Activated CD8-positive, alpha-beta memory T cell treated with anti-CD3 and anti-CD28 coated beads, Interleukin-2, amount 50 U/mL, for 1 hour (primary cell): Measurements from ENCODE around the gene TFEB.

ENCODE experiments used
- DNase-seq: peaks from one replicate; pipeline ENCODE4 v3.0.0-alpha.2; 2020; ENCODE audit errors: extremely low read depth

The TFEB gene

GRCh38 chr6:41739041-41739440 lies 3.6 kb upstream of the TFEB start:
- DNase-seq, result no peak

GRCh38 chr6:41737591-41738130 lies 2.3 kb upstream of the TFEB start:
- no peak for DNase-seq

- no peak for DNase-seq
These were observed 1.6 kb upstream of the TFEB start for GRCh38 chr6:41736800-41737555.

- no peak for DNase-seq
These were observed 852 bp upstream of the TFEB start for GRCh38 chr6:41736186-41736733.

GRCh38 chr6:41734666-41735426 lies 562 bp downstream of the TFEB start:
- DNase-seq, result no peak

GRCh38 chr6:41733707-41734665 lies 1.4 kb downstream of the TFEB start:
- DNase-seq, result no peak

- DNase-seq, result no peak
These were observed 2.1 kb downstream of the TFEB start for GRCh38 chr6:41733360-41733706.

GRCh38 chr6:41732591-41733359 lies 2.6 kb downstream of the TFEB start:
- DNase-seq, result peak; percentile 28

GRCh38 chr6:41732149-41732548 lies 3.3 kb downstream of the TFEB start:
- DNase-seq, result no peak

GRCh38 chr6:41731561-41732086 lies 3.8 kb downstream of the TFEB start:
- no peak for DNase-seq

- DNase-seq, result no peak
These were observed 4.6 kb downstream of the TFEB start for GRCh38 chr6:41730531-41731436.

- no peak for DNase-seq
These were observed 5.8 kb downstream of the TFEB start for GRCh38 chr6:41729624-41730023.

- DNase-seq, result no peak
These were observed 6.5 kb downstream of the TFEB start for GRCh38 chr6:41728954-41729353.

- no peak for DNase-seq
These were observed 7.1 kb downstream of the TFEB start for GRCh38 chr6:41728073-41728936.

GRCh38 chr6:41727705-41728072 lies 7.7 kb downstream of the TFEB start:
- DNase-seq, result no peak

- DNase-seq, result no peak
These were observed 8.5 kb downstream of the TFEB start for GRCh38 chr6:41726876-41727275.

GRCh38 chr6:41724586-41725501 lies 10.6 kb downstream of the TFEB start:
- no peak for DNase-seq

- no peak for DNase-seq
These were observed 11.2 kb downstream of the TFEB start for GRCh38 chr6:41724228-41724580.
